ENCODE results near the gene B4GALNT1. TPM values are rescaled to one million over a fixed set of nuclear protein-coding genes. Genes with fewer than 3 reads are reported as not detected.
"Not testable (repeated sequence)": the region's sequence is repeated elsewhere in the genome, so short reads cannot be mapped to it uniquely, and the experiment has no call there.

B4GALNT1 gene
- total RNA-seq, 1 donor from 2014 or later: 0.78 TPM

DNA sequence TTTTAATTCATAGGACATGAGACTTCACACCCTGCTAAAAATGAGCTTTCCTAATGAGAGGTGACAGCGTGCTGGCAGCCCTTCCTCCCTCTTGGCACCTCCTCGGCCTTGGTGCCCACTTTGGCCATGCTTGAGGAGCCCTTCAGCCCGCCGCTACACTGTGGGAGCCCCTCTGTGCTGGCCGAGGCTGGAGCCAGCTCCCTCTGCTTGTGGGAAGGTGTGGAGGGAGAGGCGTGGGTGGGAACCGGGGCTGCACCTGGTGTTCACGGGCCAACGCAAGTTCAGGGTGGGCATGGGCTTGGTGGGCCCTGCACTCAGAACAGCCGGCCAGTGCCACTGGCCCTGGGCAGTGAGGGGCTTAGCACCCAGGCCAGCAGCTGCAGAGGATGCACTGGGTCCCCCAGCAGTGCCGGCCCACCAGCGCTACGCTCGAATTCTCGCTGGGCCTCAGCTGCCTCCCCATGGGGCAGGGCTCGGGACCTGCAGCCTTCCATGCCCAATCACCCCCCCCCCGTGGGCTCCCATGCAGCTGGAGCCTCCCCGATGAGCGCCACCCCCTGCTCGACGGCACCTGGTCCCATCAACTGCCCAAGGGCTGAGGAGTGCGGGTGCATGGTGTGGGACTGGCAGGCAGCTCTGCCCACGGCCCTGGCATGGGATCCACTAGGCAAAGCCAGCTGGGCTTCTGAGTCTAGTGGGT, 22.7 kb upstream of the B4GALNT1 start:
- H3K4me1 Mint-ChIP-seq: no peaks in the 10 kb centered on the region
- H3K27ac Mint-ChIP-seq: no peak overlapping the region
- TF ChIP-seq, protein P1, sequence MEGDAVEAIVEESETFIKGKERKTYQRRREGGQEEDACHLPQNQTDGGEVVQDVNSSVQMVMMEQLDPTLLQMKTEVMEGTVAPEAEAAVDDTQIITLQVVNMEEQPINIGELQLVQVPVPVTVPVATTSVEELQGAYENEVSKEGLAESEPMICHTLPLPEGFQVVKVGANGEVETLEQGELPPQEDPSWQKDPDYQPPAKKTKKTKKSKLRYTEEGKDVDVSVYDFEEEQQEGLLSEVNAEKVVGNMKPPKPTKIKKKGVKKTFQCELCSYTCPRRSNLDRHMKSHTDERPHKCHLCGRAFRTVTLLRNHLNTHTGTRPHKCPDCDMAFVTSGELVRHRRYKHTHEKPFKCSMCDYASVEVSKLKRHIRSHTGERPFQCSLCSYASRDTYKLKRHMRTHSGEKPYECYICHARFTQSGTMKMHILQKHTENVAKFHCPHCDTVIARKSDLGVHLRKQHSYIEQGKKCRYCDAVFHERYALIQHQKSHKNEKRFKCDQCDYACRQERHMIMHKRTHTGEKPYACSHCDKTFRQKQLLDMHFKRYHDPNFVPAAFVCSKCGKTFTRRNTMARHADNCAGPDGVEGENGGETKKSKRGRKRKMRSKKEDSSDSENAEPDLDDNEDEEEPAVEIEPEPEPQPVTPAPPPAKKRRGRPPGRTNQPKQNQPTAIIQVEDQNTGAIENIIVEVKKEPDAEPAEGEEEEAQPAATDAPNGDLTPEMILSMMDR (IDR thresholded peaks at IDR 0.05; ENCODE audit: unreplicated experiment): no peak
- peaks cover 4% of the 10 kb centered on the region for H3K27me3 Mint-ChIP-seq (ENCODE audit: low read depth)
- DNase-seq (ENCODE audit: low spot score in 2 of 2, unreplicated experiment in 2 of 2): no peak
- peaks cover 22% of the 10 kb centered on the region for H3K9me3 Mint-ChIP-seq
- H3K4me3 Mint-ChIP-seq: no peak overlapping the region
- H3K36me3 Mint-ChIP-seq: no peaks in the 10 kb centered on the region

DNA sequence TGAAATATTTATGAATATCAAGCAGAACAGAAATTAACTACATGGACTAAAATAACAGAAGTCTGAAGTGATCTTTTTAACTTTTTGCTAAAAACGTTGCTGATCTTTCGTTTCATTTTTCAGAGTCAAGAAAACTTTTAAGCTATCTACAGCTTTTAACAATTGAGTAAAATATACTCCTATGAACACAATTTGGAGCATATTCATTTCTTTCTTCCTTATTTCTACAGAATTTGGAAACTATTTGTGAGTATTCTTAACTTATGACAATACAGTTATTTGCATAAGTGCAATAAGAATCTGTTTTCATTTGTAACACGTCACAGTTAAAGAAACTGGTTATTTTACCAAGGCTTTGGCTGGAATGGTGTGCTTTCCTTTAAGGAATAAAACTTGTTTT, 21.0 kb upstream of the B4GALNT1 start:
- H3K4me3 Mint-ChIP-seq: no peak overlapping the region
- H3K4me1 Mint-ChIP-seq: no peaks in the 10 kb centered on the region
- DNase-seq (ENCODE audit: low spot score in 2 of 2, unreplicated experiment in 2 of 2): no peak
- H3K9me3 Mint-ChIP-seq: peaks cover 14% of the 10 kb centered on the region
- TF ChIP-seq, protein P1 (IDR thresholded peaks at IDR 0.05; ENCODE audit: unreplicated experiment): no peak
- no peak overlapping the region for H3K27ac Mint-ChIP-seq
- peaks cover 4% of the 10 kb centered on the region for H3K27me3 Mint-ChIP-seq (ENCODE audit: low read depth)
- H3K36me3 Mint-ChIP-seq: no peaks in the 10 kb centered on the region

DNA sequence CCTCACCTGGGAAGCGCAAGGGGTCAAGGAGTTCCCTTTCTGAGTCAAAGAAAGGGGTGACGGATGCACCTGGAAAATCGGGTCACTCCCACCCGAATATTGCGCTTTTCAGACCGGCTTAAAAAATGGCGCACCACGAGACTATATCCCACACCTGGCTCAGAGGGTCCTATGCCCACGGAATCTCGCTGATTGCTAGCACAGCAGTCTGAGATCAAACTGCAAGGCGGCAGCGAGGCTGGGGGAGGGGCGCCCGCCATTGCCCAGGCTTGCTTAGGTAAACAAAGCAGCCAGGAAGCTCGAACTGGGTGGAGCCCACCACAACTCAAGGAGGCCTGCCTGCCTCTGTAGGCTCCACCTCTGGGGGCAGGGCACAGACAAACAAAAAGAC, 13.7 kb upstream of the B4GALNT1 start:
- DNase-seq (ENCODE audit: low spot score in 2 of 2, unreplicated experiment in 2 of 2); H3K4me1 Mint-ChIP-seq; H3K27me3 Mint-ChIP-seq (ENCODE audit: low read depth); H3K36me3 Mint-ChIP-seq; H3K4me3 Mint-ChIP-seq; H3K27ac Mint-ChIP-seq; H3K9me3 Mint-ChIP-seq: not testable (repeated sequence)

DNA sequence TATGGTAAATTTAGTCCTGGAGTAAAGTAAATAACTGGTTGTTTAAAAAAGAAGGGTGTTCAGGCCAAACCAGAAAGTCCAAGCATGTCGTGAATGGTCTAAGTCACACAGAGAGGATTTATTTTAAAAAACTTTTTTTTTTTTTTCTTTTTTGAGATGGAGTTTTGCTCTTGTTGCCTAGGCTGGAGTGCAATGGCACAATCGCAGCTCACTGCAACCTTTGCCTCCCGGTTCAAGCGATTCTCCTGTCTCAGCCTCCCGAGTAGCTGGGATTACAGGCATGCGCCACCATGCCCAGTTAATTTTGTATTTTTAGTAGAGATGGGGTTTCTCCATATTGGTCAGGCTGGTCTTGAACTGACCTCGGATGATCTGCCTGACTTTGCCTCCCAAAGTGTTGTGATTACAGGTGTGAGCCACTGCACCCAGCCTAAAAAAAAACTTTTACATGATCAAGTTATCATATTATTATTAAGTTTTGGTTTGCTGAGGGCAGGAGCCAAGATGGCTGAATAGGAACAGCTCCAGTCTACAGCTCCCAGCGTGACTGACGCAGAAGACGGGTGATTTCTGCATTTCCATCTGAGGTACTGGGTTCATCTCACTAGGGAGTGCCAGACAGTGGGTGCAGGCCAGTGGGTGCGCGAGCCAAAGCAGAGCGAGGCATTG, 13.1 kb upstream of the B4GALNT1 start:
- H3K27ac Mint-ChIP-seq; DNase-seq (ENCODE audit: low spot score in 2 of 2, unreplicated experiment in 2 of 2); H3K9me3 Mint-ChIP-seq; H3K4me1 Mint-ChIP-seq; H3K36me3 Mint-ChIP-seq; H3K4me3 Mint-ChIP-seq: not testable (repeated sequence)
- H3K27me3 Mint-ChIP-seq (ENCODE audit: low read depth): peaks cover 11% of the 10 kb centered on the region

DNA sequence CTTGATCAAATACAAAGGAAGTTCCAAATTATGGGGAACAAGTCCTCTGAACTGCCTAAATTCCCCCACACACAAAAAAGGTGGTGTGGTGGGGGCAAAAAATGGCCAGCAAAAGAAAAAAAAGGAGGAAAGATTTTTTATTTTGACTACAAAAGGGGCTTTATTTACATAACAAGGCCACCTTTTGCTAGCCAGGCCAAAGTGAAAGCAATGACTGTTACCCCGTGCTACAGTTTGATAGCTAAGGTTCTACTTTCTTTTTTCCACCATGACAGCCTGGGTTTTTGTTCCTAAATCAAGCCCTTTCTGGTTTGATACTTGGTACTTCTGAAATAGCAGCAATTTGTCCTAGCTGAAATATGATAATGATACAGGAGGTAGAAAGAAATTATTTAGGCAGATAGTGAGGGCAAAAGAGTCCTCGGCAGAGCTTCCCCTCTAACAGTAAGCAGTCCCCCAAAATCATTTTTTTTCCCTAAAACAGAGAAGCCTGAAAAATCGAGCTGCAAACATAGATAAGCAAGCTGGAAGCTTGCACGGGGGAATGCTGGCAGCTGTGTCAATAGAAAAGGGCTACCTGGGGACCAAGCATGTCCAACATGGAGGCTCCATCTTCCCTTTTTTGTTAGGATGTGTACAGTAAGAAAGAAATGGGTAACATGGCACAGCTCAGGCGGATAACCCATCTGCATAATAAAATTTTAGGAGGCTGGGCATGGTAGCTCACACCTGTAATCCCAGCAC, 8.9 kb upstream of the B4GALNT1 start:
- TF ChIP-seq, protein P1 (IDR thresholded peaks at IDR 0.05; ENCODE audit: unreplicated experiment): no peak
- H3K9me3 Mint-ChIP-seq: no peaks in the 10 kb centered on the region
- no peak for DNase-seq (ENCODE audit: low spot score in 2 of 2, unreplicated experiment in 2 of 2)
- H3K27me3 Mint-ChIP-seq (ENCODE audit: low read depth): peaks cover 47% of the 10 kb centered on the region
- peaks cover 3% of the 10 kb centered on the region for H3K36me3 Mint-ChIP-seq
- no peak overlapping the region for H3K27ac Mint-ChIP-seq
- no peaks in the 10 kb centered on the region for H3K4me1 Mint-ChIP-seq
- no peak overlapping the region for H3K4me3 Mint-ChIP-seq

DNA sequence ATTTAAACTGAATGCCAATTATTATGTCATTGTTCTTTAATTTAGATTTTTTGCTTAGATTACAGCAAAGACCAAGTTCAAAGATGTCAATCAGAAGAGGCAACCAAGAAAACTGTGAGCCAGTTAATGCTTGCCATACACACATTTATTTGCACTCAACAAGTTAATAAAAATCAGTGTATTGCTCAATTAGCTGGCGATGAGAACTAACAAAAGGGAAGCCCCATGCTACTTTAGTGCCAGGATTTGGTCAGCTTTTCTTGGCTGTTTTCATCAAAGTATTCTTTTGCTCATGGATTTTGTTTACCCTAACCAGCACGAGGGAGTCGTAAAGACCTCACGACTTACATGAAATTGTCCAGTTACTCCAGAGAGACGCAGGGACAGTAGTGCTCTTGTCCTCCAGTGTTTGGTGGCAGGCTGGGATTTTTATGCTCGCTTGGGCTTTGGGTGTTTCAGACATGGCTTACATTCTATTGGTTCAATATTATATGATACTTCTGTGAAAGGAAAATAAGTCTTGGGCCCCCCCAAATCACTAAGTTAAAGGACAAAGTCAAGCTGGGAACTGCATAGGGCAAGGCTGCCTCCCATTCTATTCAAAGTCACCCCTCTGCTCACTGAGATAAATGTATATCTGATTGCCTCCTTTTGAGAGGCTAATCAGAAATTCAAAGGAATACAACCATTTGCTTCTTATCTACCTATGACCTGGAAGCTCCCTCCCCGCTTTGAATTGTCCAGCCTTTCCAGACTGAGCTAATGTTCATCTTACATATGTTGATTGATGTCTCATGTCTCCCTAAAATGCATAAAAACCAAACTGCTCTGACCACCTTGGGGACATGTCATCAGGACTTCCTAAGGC, 7.4 kb upstream of the B4GALNT1 start:
- peaks cover 2% of the 10 kb centered on the region for H3K36me3 Mint-ChIP-seq
- no peak overlapping the region for H3K27ac Mint-ChIP-seq
- TF ChIP-seq, protein P1 (IDR thresholded peaks at IDR 0.05; ENCODE audit: unreplicated experiment): no peak
- no peak for DNase-seq (ENCODE audit: low spot score in 2 of 2, unreplicated experiment in 2 of 2)
- peaks cover 51% of the 10 kb centered on the region for H3K27me3 Mint-ChIP-seq (ENCODE audit: low read depth)
- no peak overlapping the region for H3K4me3 Mint-ChIP-seq
- H3K4me1 Mint-ChIP-seq: no peaks in the 10 kb centered on the region
- no peaks in the 10 kb centered on the region for H3K9me3 Mint-ChIP-seq

Measured in mesothelial cell of epicardium (in vitro differentiated cells).